GM12878 (cell line): ENCODE data around the gene HIRA. TPM values are rescaled to one million over a fixed set of nuclear protein-coding genes. Genes with fewer than 3 reads are reported as not detected.

Experiments
- ATAC-seq: fragments of 200-7000 bp; cut with Tn5 transposase; 3 replicates; pipeline ENCODE4 v1.9.1; 2020; ENCODE audit warnings: mild to moderate bottlenecking, moderate library complexity
- BruUV-seq: library from RNA; stranded (reverse); fragments of 400-500 nt; replicated peaks from 2 replicates; lab custom pipeline; 2021; lab: Mats Ljungman, UMichigan
- CTCF ChIA-PET: fragments of 300-600 bp; sonication (Branson Sonifier 250); formaldehyde crosslinking; extraction: SDS; loops from one replicate; lab custom pipeline; 2021; ENCODE audit warnings: inconsistent platforms; lab: Yijun Ruan, JAX
- POLR2A ChIA-PET: fragments of 350-600 bp; formaldehyde crosslinking; extraction: SDS; loops from one replicate; lab custom pipeline; 2021; ENCODE audit warnings: inconsistent platforms; lab: Charles Lee
- RAD21 ChIA-PET: fragments of 300-600 bp; sonication (Branson Sonifier 250); formaldehyde crosslinking; loops from one replicate; lab custom pipeline; 2023; ENCODE audit warnings: antibody characterized with exemption; ENCODE audit not compliant: unreplicated experiment; lab: Charles Lee
- SMC1A ChIA-PET: fragments of 300-600 bp; sonication (Branson Sonifier 250); formaldehyde crosslinking; loops from one replicate; lab custom pipeline; 2023; ENCODE audit not compliant: unreplicated experiment, uncharacterized antibody; lab: Charles Lee
- DNase-seq: peaks from one replicate; pipeline ENCODE4 v3.0.0-alpha.2; 2011; ENCODE audit warnings: low read depth, low spot score
- FAIRE-seq: peaks from 3 replicates; lab custom pipeline; 2011; peaks lifted over from hg19 to GRCh38; lab: Jason Lieb, UNC
- H2AFZ ChIP-seq: 2 replicates; pipeline ENCODE4 v1.6.0; 2011; ENCODE audit warnings: low read depth, low read length, control low read depth; ENCODE audit not compliant: control insufficient read depth
- H3K27ac ChIP-seq: 2 replicates; pipeline ENCODE4 v1.5.1; 2011; ENCODE audit warnings: control low read depth; ENCODE audit not compliant: control insufficient read depth, insufficient read depth
- H3K27me3 ChIP-seq, 2 experiments: replicated peaks in 1 of 2; 2 replicates each; pipeline versions ENCODE4 v1.6.0 to v1.6.1; 2011; ENCODE audit warnings: low read length in 1 of 2; ENCODE audit not compliant: control insufficient read depth in 2 of 2, insufficient read depth in 2 of 2
- H3K36me3 ChIP-seq, 2 experiments: 2 replicates each; pipeline ENCODE4 v1.5.1; 2011; ENCODE audit warnings: low read length in 1 of 2; ENCODE audit not compliant: control insufficient read depth in 2 of 2, insufficient read depth in 2 of 2
- H3K4me1 ChIP-seq: 2 replicates; pipeline ENCODE4 v1.6.1; 2011; ENCODE audit warnings: mild to moderate bottlenecking, low read length, moderate library complexity, mixed read lengths; ENCODE audit not compliant: control insufficient read depth, insufficient read depth
- H3K4me2 ChIP-seq: 2 replicates; pipeline ENCODE4 v1.6.0; 2011; ENCODE audit warnings: control low read depth; ENCODE audit not compliant: control insufficient read depth, insufficient read depth
- H3K4me3 ChIP-seq: fragments of 200-600 bp; sonication (generic); 2 replicates; pipeline ENCODE4 v1.5.1; 2016
- H3K79me2 ChIP-seq: 2 replicates; pipeline ENCODE4 v1.6.0; 2011; ENCODE audit warnings: low read length; ENCODE audit not compliant: control insufficient read depth, insufficient read depth
- H3K9ac ChIP-seq: 2 replicates; pipeline ENCODE4 v1.8.0; 2011; ENCODE audit warnings: low read length, control low read depth, mixed read lengths; ENCODE audit not compliant: control insufficient read depth, insufficient read depth
- H3K9me3 ChIP-seq: replicated peaks from 3 replicates; pipeline ENCODE4 v1.5.1; 2011; ENCODE audit warnings: mild to moderate bottlenecking, low read length; ENCODE audit not compliant: control insufficient read depth, insufficient read depth
- H4K20me1 ChIP-seq: 2 replicates; pipeline ENCODE4 v1.6.0; 2011; ENCODE audit not compliant: control insufficient read depth, insufficient read depth
- BRCA1 ChIP-seq: IDR thresholded peaks from 2 replicates; pipeline ENCODE4 v1.6.1; 2011; ENCODE audit warnings: low read depth, low read length, improper control_type of control experiment
- FOXK2 ChIP-seq: fragments of 450-650 bp; IDR thresholded peaks from 2 replicates; pipeline ENCODE4 v1.6.1; 2017; ENCODE audit warnings: mild to moderate bottlenecking, moderate library complexity
- POLR2A ChIP-seq: IDR thresholded peaks from 2 replicates; pipeline ENCODE4 v1.6.1; 2011; ENCODE audit warnings: low read depth, mild to moderate bottlenecking, low read length
- WGBS: methylation state at CpG from one replicate; pipeline ENCODE4 v1.1.6; 2016; ENCODE audit warnings: low lambda C conversion rate; ENCODE audit not compliant: insufficient replicate concordance, insufficient coverage; ENCODE audit errors: missing lambda C conversion rate; 5-methylcytosine and 5-hydroxymethylcytosine counted together
- in situ Hi-C: fragments of 300-500 bp; cut with MboI; formaldehyde crosslinking; loops from 9 replicates; pipeline ENCODE4 v1.14.3; 2018; ENCODE audit warnings: mixed read lengths
- intact Hi-C: fragments of 100-400 bp; cut with micrococcal nuclease; formaldehyde crosslinking; loops from one replicate; pipeline ENCODE4 v1.14.2; 2022; ENCODE audit not compliant: unreplicated experiment
- polyA plus RNA-seq, 11 experiments: library from polyadenylated mRNA; depleted of rRNA in 4 of 11; unstranded in 6 of 11; stranded (reverse) in 5 of 11; fragments of >200 nt; fragmentation: Nextera tagmentation in 4 of 11; fragmentation: Illumina TruSeq in 1 of 11; extraction: Ambion mirVana in 4 of 11; extraction: Trizol in 1 of 11; gene quantifications; 1 replicate in 1 of 11; 2 replicates in 10 of 11; pipeline versions ENCODE4 v1.2.1 to v1.2.3, GENCODE V29; 2011 to 2016; ENCODE audit warnings: inconsistent platforms in 2 of 11, missing spikeins in 2 of 11, low read depth in 1 of 11
- total RNA-seq, 4 experiments: library from RNA; depleted of rRNA in 3 of 4; stranded (reverse); fragments of >200 nt in 3 of 4; fragmentation: Illumina TruSeq in 1 of 4; extraction: Trizol in 1 of 4; gene quantifications; 2 replicates each; pipeline versions ENCODE4 v1.2.1 to v1.2.3, GENCODE V29; 2013 to 2021
- TF ChIP-seq, protein P1 (sequence below): IDR thresholded peaks from 2 replicates; pipeline ENCODE4 v1.6.1; 2012; ENCODE audit warnings: mild to moderate bottlenecking, low read depth, low read length

The HIRA gene
- total and polyA plus RNA-seq, 10 of the 15 experiments (the other 5 are each of a cell fraction or from before 2014, with no cell fraction given), result 0.34 to 32.7 (median 14.5) TPM

- Histone ChIP-seq H3K9me3 (no peaks in the 10 kb centered on the region), H3K36me3 (peaks cover 26 to 33% of the 10 kb centered on the region in 2 experiments), H2AFZ (no peak overlapping the region), H3K4me2 (no peak overlapping the region), H3K9ac (no peak overlapping the region), H3K27ac (no peak overlapping the region), H3K79me2 (no peaks in the 10 kb centered on the region), H3K4me1 (no peaks in the 10 kb centered on the region), H4K20me1 (no peaks in the 10 kb centered on the region; the same call in 1 of the 2 replicates), H3K4me3 (no peak overlapping the region), H3K27me3 (no peaks in the 10 kb centered on the region)
- no TSS peak for BruUV-seq
- intact Hi-C loops (no loop called here), in situ Hi-C loops (no loop called here)
- WGBS, result 96% methylated on average over 2 of the region's 2 CpGs
- CTCF ChIA-PET, result interaction anchor here (1.0 kb wide), 1 partner anchor 92 kb away, joined by 3 read pairs; no protein-coding TSS in a partner anchor
- TF ChIP-seq POLR2A (no peak), FOXK2 (no peak), BRCA1 (no peak)
- TF ChIP-seq, protein P1, sequence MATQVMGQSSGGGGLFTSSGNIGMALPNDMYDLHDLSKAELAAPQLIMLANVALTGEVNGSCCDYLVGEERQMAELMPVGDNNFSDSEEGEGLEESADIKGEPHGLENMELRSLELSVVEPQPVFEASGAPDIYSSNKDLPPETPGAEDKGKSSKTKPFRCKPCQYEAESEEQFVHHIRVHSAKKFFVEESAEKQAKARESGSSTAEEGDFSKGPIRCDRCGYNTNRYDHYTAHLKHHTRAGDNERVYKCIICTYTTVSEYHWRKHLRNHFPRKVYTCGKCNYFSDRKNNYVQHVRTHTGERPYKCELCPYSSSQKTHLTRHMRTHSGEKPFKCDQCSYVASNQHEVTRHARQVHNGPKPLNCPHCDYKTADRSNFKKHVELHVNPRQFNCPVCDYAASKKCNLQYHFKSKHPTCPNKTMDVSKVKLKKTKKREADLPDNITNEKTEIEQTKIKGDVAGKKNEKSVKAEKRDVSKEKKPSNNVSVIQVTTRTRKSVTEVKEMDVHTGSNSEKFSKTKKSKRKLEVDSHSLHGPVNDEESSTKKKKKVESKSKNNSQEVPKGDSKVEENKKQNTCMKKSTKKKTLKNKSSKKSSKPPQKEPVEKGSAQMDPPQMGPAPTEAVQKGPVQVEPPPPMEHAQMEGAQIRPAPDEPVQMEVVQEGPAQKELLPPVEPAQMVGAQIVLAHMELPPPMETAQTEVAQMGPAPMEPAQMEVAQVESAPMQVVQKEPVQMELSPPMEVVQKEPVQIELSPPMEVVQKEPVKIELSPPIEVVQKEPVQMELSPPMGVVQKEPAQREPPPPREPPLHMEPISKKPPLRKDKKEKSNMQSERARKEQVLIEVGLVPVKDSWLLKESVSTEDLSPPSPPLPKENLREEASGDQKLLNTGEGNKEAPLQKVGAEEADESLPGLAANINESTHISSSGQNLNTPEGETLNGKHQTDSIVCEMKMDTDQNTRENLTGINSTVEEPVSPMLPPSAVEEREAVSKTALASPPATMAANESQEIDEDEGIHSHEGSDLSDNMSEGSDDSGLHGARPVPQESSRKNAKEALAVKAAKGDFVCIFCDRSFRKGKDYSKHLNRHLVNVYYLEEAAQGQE, result no peak
- FAIRE-seq, result no peak
- RAD21 ChIA-PET, result no interaction called here
- SMC1A ChIA-PET, result no interaction called here
- POLR2A ChIA-PET, result no interaction called here
- ATAC-seq, result no peak
- no peak for DNase-seq
Measured at GRCh38 chr22:19386248-19386647, 45.3 kb downstream of the HIRA start.
